ENCODE data around the gene SCYL2. TPM values are rescaled to one million over a fixed set of nuclear protein-coding genes. Genes with fewer than 3 reads are reported as not detected.

The SCYL2 gene
- total RNA-seq, 1 experiment from 2014 or later, result 41.4 TPM

- Histone ChIP-seq H3K4ac (ENCODE audit: low read depth, low read length) (no peak overlapping the region), H3K79me2 (ENCODE audit: insufficient read depth, low read length) (peaks cover 6% of the 10 kb centered on the region; the same call in 1 of the 2 replicates), H2BK120ac (ENCODE audit: low read depth, low read length, poor library complexity, severe bottlenecking) (no peak overlapping the region), H4K20me1 (ENCODE audit: control insufficient read depth, insufficient read depth, insufficient read length) (no peaks in the 10 kb centered on the region), H3K4me2 (ENCODE audit: insufficient read depth, insufficient read length, low read length) (no peak overlapping the region), H2AK5ac (ENCODE audit: insufficient read length, low read length) (no peak overlapping the region), H3K9me3 (ENCODE audit: control insufficient read depth, low read depth, low read length) (no peaks in the 10 kb centered on the region), H3T11ph (ENCODE audit: low read length) (no peak overlapping the region), H3K56ac (ENCODE audit: insufficient read length, low read depth, low read length) (no peak overlapping the region), H2BK12ac (ENCODE audit: insufficient read length, low read depth, low read length) (no peak overlapping the region), H3K79me1 (ENCODE audit: insufficient read depth, low read depth, low read length, poor library complexity, severe bottlenecking) (no peaks in the 10 kb centered on the region), H3K14ac (ENCODE audit: insufficient read depth, low read length) (no peak overlapping the region), H4K8ac (replicated peaks; ENCODE audit: insufficient read length, low read depth, low read length) (no peak overlapping the region), H3K27me3 (ENCODE audit: insufficient read depth, low read length) (no peaks in the 10 kb centered on the region), H3K27ac (ENCODE audit: insufficient read length, low read depth, low read length) (no peak overlapping the region), H3K23ac (ENCODE audit: insufficient read length, low read depth, low read length) (no peak overlapping the region), H2BK20ac (ENCODE audit: low read depth, low read length, poor library complexity, severe bottlenecking) (no peak overlapping the region), H2BK5ac (ENCODE audit: insufficient read length, low read length) (no peak overlapping the region), H3K23me2 (ENCODE audit: insufficient read length, low read depth, low read length, poor library complexity, severe bottlenecking) (no peaks in the 10 kb centered on the region), H3K4me1 (ENCODE audit: insufficient read depth, low read length) (0 out of 2 replicates have a peak, but pooled peaks cover 4% of the 10 kb centered on the region), H4K5ac (ENCODE audit: insufficient read length, low read depth, low read length) (no peak overlapping the region), H3K18ac (ENCODE audit: insufficient read length, low read depth, low read length) (no peak overlapping the region), H2BK15ac (ENCODE audit: low read depth, low read length) (no peak overlapping the region), H4K91ac (ENCODE audit: insufficient read length, low read depth, low read length) (no peak overlapping the region), H3K9ac (ENCODE audit: extremely low read depth, insufficient read length, low read length) (no peak overlapping the region), H2AFZ (ENCODE audit: low read length) (no peak overlapping the region)
- no peak overlapping the region for H3K4me3 Mint-ChIP-seq
- no CpG with 5 or more reads among the region's 4 CpGs for WGBS (ENCODE audit: extremely low coverage, insufficient read length, low lambda C conversion rate)
- no peak overlapping the region for H3K27ac Mint-ChIP-seq
- TF ChIP-seq CTCF (conservative IDR thresholded peaks at IDR 0.05), result no peak
- H3K9me3 Mint-ChIP-seq, result no peaks in the 10 kb centered on the region; a peak in 1 of 5 replicates
- H3K27me3 Mint-ChIP-seq (ENCODE audit: low read depth), result no peaks in the 10 kb centered on the region
- no peak for DNase-seq
- peaks cover 2 to 6% (median 2%) of the 10 kb centered on the region in 3 experiments; a peak in 6 of 7 replicates for H3K36me3 Mint-ChIP-seq (ENCODE audit: insufficient read depth in 1 of 3, low read depth in 3 of 3)
- peaks cover 7 to 8% of the 10 kb centered on the region in 2 experiments for H3K4me1 Mint-ChIP-seq
Observed at GRCh38 chr12:100273782-100274181, 6.8 kb downstream of the SCYL2 start.

Data from H9 (cell line).